Testis (tissue), 3 donors: ENCODE measurements around the gene VSTM2A. TPM values are rescaled to one million over a fixed set of nuclear protein-coding genes. Genes with fewer than 3 reads are reported as not detected.

Experiments used
- DNase-seq: peaks from one replicate; pipeline ENCODE4 v3.0.0-alpha.2; 2019
- H3K27ac ChIP-seq, 2 donors: fragments of 200-600 bp; sonication (generic); one replicate each; pipeline ENCODE4 v1.5.1; 2019
- H3K27me3 ChIP-seq: fragments of 200-600 bp; sonication (generic); one replicate; pipeline ENCODE4 v1.5.1; 2019
- H3K36me3 ChIP-seq: fragments of 200-600 bp; sonication (generic); one replicate; pipeline ENCODE4 v1.5.1; 2017; ENCODE audit warnings: low read depth; ENCODE audit errors: missing control alignments
- H3K4me1 ChIP-seq: fragments of 200-600 bp; sonication (generic); one replicate; pipeline ENCODE4 v1.5.1; 2019
- H3K4me3 ChIP-seq, 2 donors: fragments of 200-600 bp; sonication (generic); one replicate each; pipeline ENCODE4 v1.5.1; 2017 to 2019
- H3K9me3 ChIP-seq: fragments of 200-600 bp; sonication (generic); one replicate; pipeline ENCODE4 v1.5.1; 2017
- CTCF ChIP-seq, 3 experiments: fragments of 450-650 bp in 2 of 3; fragments of 200-600 bp in 1 of 3; sonication (generic) in 1 of 3; IDR thresholded peaks; one replicate each; pipeline ENCODE4 v1.5.1; 2016 to 2019; ENCODE audit warnings: antibody characterized with exemption in 3 of 3, mild to moderate bottlenecking in 2 of 3, moderate library complexity in 1 of 3
- POLR2A ChIP-seq: fragments of 450-650 bp; IDR thresholded peaks from one replicate; pipeline ENCODE4 v1.6.1; 2017; ENCODE audit warnings: antibody characterized with exemption, mild to moderate bottlenecking, moderate library complexity
- WGBS, 2 donors: methylation state at CpG; one replicate each; pipeline ENCODE4 v1.1.5; 2018; 5-methylcytosine and 5-hydroxymethylcytosine counted together
- intact Hi-C: fragments of 100-400 bp; cut with DNase I; formaldehyde crosslinking; loops from one replicate; pipeline ENCODE4 v1.15.1; 2023; ENCODE audit warnings: low total_unique reads
- polyA plus RNA-seq: library from polyadenylated mRNA; stranded (reverse); fragments of 350-450 nt; fragmentation: Illumina TruSeq; extraction: RNeasy Lipid Tissue Mini Kit (QIAGEN cat#74804); gene quantifications from one replicate; pipeline ENCODE4 v1.2.3, GENCODE V29; 2014; ENCODE audit warnings: low read depth, low replicate concordance; ENCODE audit not compliant: insufficient read depth
- total RNA-seq, 2 donors: library from RNA; depleted of rRNA; stranded (reverse); fragments of >200 nt; gene quantifications; one replicate each; pipeline ENCODE4 v1.2.3, GENCODE V29; 2016

The VSTM2A gene
- total and polyA plus RNA-seq, 3 donors from 2014 or later: 1.2 to 5.6 (median 1.6) TPM

DNA sequence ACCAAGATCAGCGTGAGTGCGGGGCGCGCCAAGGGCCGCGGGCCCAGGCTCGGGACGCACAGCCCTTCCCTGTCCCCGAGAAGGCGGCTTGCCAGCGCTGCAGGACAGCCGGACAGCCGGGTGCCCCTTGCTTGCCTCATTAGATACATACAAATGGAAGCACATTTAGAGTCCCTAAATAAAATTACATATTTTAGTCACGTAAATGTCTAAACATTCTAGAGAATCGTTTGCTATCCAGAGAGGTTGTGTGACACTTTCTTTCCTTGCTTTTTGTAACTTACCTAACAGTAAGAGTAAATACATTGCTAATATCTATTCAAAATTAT lies 4.8 kb downstream of the VSTM2A start:
- DNase-seq: no peak
- no peaks in the 10 kb centered on the region for H3K27me3 ChIP-seq
- intact Hi-C loops: no loop called here
- no peak overlapping the region for H3K27ac ChIP-seq
- no peaks in the 10 kb centered on the region for H3K9me3 ChIP-seq
- H3K4me1 ChIP-seq: peaks cover 7% of the 10 kb centered on the region
- TF ChIP-seq POLR2A (no peak), CTCF (IDR thresholded peaks at IDR 0.05) (no peak)
- H3K36me3 ChIP-seq: no peaks in the 10 kb centered on the region
- WGBS, 2 donors: 2 to 4% methylated on average over 11 to 15 of the region's 15 CpGs
- peak overlapping the region; percentile 39 to 51 for H3K4me3 ChIP-seq

- Histone ChIP-seq H3K27ac (no peak overlapping the region), H3K27me3 (no peaks in the 10 kb centered on the region), H3K36me3 (no peaks in the 10 kb centered on the region), H3K4me3 (no peak overlapping the region), H3K9me3 (no peaks in the 10 kb centered on the region), H3K4me1 (no peaks in the 10 kb centered on the region)
- intact Hi-C loops: no loop called here
- TF ChIP-seq POLR2A (no peak), CTCF (IDR thresholded peaks at IDR 0.05) (no peak)
- DNase-seq: no peak
- 77 to 81% methylated on average over 3 of the region's 3 CpGs for WGBS, 2 donors
These were observed 8.3 kb downstream of the VSTM2A start for GRCh38 chr7:54550471-54550870.

GRCh38 chr7:54556121-54556520 lies 13.9 kb downstream of the VSTM2A start:
- Histone ChIP-seq H3K9me3 (no peaks in the 10 kb centered on the region), H3K36me3 (no peaks in the 10 kb centered on the region), H3K27ac (no peak overlapping the region), H3K4me1 (no peaks in the 10 kb centered on the region), H3K27me3 (no peaks in the 10 kb centered on the region), H3K4me3 (no peak overlapping the region)
- no peak for DNase-seq
- TF ChIP-seq POLR2A: no peak
- no peak for TF ChIP-seq CTCF (IDR thresholded peaks at IDR 0.05)
- 40 to 62% methylated on average over 1 of the region's 1 CpG for WGBS, 2 donors
- intact Hi-C loops: no loop called here

DNA sequence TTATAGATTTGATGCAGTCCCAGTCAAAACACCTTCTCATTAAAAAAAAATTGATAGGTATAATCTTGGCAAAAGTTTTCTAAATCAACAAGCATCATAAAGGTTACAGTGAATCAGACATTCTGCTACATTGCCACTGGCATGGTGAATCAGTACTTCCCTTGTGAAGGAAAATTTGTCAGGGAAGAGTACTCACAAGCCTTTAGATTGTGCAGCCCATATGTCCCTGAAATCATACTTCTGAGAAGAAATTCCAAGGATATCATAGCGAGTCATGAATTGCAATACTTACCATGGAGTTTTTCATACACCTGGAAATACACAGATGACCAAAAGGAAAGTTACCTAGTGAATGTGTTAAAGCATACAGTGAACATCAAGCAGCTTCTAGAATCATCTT lies 17.2 kb downstream of the VSTM2A start:
- DNase-seq: no peak
- intact Hi-C loops: no loop called here
- Histone ChIP-seq H3K27ac (no peak overlapping the region), H3K4me1 (no peaks in the 10 kb centered on the region), H3K36me3 (no peaks in the 10 kb centered on the region), H3K9me3 (no peaks in the 10 kb centered on the region), H3K27me3 (no peaks in the 10 kb centered on the region), H3K4me3 (no peak overlapping the region)
- WGBS, 2 donors: 86 to 88% methylated on average over 1 of the region's 1 CpG
- TF ChIP-seq CTCF (IDR thresholded peaks at IDR 0.05) (no peak), POLR2A (no peak)

DNA sequence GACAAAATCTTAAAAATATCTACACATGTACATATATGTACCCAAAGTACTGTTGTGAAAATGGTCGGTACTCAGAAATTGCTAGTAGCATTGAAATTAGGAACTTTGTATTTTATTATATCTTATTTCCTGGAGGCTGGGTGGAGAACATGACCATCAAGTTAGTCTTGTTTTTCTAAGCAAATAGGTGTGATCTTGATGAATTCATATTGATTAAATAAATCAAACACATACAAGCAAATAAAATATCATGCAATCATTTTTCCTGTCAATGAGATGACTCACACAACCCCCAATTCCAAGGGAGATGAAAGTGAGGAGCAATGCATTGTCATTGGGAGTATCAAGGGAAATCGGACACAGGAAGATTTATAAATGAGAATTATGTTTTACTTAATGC lies 18.0 kb downstream of the VSTM2A start:
- no peaks in the 10 kb centered on the region for H3K36me3 ChIP-seq
- no peaks in the 10 kb centered on the region for H3K4me1 ChIP-seq
- no peak for TF ChIP-seq CTCF (IDR thresholded peaks at IDR 0.05)
- TF ChIP-seq POLR2A: no peak
- H3K9me3 ChIP-seq: no peaks in the 10 kb centered on the region
- H3K27me3 ChIP-seq: no peaks in the 10 kb centered on the region
- no peak overlapping the region for H3K4me3 ChIP-seq
- H3K27ac ChIP-seq: no peak overlapping the region
- 88 to 89% methylated on average over 2 of the region's 2 CpGs for WGBS, 2 donors
- DNase-seq: no peak
- intact Hi-C loops: no loop called here
